Measurements from ENCODE around the gene G6PC3.

Gene G6PC3

DNA sequence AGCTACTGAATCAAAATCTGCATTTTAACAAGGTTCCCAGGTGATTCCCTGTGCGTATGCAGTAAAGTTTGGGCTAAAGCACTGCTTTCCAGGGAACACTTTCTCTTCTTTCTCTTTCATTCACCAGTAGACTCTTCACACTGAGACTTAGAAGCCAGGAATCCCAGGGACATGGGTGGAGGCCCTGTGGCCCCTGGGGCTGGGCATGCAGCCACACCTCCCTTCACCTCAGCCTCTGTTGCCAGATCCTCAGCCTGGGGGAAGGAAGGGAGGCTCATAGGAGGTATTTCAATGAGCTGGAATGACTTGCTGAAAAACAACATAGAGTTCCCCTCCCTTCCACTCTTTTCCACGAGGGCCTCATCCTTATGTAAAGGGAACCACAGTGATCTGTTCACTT is 1.2 kb downstream of the G6PC3 start:
- TF ChIP-seq GATA2 (IDR thresholded peaks at IDR 0.05; ENCODE audit: low read depth, low read length) = no peak
- TF ChIP-seq GATA3 (IDR thresholded peaks at IDR 0.05; ENCODE audit: low read depth, low read length) = no peak

DNA sequence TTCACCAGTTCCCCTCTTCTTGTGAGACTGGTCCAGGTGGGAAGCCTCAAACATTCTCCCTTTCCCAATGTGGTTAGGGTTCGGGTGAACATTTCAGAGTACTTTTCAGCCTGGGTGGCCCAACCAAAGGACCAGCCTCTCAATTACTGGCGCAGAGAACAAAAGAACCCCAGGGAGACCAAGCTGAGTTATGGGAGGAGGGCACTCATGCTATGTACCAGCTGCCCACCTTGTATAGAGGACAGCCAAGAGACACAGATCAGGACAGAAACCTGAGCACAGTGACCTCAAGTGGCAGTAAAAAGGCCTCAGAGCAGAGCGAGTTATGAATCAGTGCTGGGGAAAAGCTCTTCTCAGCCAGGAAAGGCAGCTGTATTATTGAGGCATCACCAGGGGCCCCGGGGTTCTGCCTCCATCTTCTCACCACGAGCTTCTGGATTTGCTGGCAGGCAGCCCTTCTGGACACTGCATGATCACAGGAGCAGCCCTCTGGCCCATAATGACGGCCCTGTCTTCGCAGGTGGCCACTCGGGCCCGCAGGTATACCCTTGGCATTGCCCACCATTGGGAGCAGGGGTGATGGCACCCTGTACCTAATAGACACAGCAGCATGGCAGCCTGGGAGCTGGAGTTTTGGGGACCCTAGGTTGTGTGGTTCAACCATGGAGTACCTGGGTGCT is 3.8 kb downstream of the G6PC3 start:
- TF ChIP-seq GATA2 (IDR thresholded peaks at IDR 0.05; ENCODE audit: low read depth, low read length) = no peak
- no peak for TF ChIP-seq GATA3 (IDR thresholded peaks at IDR 0.05; ENCODE audit: low read depth, low read length)

DNA sequence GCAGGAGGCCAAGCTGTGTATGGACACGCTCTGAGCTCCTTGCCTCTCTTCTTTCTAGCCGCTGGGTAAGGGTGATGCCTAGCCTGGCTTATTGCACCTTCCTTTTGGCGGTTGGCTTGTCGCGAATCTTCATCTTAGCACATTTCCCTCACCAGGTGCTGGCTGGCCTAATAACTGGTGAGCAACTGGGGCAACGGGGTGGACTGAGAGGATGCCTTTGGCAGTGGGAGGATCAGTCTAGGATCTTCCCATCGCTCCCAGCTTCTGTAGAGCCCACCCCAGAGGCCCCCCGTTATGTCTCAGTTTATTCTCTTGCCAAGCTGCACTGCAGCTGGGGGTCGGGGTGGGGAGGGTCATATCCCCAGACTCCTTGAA is 4.4 kb downstream of the G6PC3 start:
- no peak for TF ChIP-seq GATA2 (IDR thresholded peaks at IDR 0.05; ENCODE audit: low read depth, low read length)
- no peak for TF ChIP-seq GATA3 (IDR thresholded peaks at IDR 0.05; ENCODE audit: low read depth, low read length)

DNA sequence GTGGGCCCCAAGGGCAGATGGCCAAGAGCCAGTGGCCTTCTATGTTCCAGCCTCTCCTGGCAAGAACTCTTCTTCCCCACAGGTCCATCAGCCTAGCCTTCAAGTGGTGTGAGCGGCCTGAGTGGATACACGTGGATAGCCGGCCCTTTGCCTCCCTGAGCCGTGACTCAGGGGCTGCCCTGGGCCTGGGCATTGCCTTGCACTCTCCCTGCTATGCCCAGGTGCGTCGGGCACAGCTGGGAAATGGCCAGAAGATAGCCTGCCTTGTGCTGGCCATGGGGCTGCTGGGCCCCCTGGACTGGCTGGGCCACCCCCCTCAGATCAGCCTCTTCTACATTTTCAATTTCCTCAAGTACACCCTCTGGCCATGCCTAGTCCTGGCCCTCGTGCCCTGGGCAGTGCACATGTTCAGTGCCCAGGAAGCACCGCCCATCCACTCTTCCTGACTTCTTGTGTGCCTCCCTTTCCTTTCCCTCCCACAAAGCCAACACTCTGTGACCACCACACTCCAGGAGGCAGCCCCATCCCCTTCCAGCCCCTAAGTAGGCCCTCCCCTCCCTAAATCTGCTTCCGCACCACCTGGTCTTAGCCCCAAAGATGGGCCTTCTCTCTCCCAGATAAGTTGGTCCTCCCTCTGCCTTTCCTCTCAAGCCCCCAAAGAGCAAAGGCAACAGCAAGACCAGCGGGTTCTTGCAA is 5.2 kb downstream of the G6PC3 start:
- TF ChIP-seq GATA2 (IDR thresholded peaks at IDR 0.05; ENCODE audit: low read depth, low read length) (no peak), GATA3 (IDR thresholded peaks at IDR 0.05; ENCODE audit: low read depth, low read length) (no peak)

DNA sequence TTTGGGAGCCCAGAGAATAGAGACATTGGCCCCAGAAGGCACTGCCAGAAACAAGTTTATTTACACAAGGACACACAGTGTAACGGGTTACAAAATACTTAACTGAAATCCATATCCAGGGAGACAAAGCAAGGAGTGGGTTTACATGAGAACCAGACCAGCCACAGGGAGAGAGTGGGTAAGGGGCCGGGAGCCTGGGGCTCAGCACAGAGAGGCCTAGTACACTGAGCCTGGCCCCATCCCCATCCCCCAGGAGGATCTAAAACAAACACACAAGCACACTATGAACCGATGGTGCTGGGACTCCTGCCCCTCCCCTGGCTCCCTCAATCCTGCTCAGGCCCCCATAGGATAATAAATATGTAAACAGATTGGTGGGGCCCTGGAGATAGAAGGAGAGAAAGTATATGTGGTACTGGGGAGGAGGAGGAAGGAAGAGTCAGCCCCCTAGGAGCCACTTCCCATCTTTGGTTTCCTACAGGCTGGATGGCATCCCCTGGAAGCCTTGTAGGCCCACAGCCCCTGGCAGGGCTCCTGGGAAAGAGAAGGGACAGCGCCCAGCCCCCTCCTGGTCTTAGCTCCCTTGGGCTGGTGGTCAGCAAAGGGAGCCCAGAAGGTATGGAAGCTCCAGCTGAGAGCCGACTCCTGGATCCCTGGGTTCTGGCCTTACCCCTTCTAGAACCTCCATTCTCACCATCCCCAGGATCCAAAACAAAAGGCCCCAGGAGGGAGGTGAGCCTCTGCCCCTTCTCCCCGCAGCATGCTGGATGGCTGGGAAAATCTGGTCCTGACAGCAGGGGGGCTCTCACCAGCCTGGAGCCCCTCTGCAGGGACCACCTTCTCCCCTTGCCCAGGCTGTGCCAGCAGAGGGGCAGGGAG is 6.4 kb downstream of the G6PC3 start:
- no peak for TF ChIP-seq GATA3 (IDR thresholded peaks at IDR 0.05; ENCODE audit: low read depth, low read length)
- TF ChIP-seq GATA2 (IDR thresholded peaks at IDR 0.05; ENCODE audit: low read depth, low read length) = no peak

DNA sequence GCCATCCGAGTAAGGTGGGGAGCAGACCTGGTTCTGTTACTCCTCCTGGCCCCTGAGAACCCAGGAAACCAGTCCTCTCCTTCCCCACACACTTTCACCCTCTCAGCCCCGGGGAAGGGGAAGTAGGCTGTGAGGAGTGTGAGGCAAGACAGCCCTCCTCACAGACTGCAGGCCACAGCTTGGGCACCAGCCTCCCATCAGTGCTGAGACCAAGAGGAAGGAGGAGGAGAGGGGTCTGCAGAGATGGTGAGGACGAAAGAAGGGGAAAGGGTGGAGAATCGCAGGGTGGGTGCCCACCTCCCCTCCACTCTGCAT is 7.0 kb downstream of the G6PC3 start:
- no peak for TF ChIP-seq GATA3 (IDR thresholded peaks at IDR 0.05; ENCODE audit: low read depth, low read length)
- no peak for TF ChIP-seq GATA2 (IDR thresholded peaks at IDR 0.05; ENCODE audit: low read depth, low read length)

DNA sequence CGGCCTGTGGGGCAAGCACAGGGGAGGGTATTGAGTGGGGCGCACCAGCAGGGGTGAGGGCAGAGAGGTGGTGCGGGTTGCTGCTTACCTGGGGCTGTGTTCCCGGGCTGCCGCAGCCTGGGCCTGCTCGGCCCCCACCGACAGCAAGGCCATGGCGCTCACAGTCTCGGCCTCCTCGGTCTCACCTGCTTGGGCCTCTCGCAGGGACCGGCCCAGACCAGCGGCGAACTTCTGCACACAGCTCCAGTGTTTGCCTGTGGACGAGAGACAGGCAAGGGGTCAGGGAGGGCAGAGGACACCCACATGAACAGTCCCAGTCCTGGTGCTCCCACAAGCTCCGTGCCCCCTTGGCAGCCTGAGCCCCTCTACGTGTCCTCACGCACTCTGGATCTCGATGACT is 7.9 kb downstream of the G6PC3 start:
- TF ChIP-seq GATA2 (IDR thresholded peaks at IDR 0.05; ENCODE audit: low read depth, low read length) (no peak), GATA3 (IDR thresholded peaks at IDR 0.05; ENCODE audit: low read depth, low read length) (no peak)

DNA sequence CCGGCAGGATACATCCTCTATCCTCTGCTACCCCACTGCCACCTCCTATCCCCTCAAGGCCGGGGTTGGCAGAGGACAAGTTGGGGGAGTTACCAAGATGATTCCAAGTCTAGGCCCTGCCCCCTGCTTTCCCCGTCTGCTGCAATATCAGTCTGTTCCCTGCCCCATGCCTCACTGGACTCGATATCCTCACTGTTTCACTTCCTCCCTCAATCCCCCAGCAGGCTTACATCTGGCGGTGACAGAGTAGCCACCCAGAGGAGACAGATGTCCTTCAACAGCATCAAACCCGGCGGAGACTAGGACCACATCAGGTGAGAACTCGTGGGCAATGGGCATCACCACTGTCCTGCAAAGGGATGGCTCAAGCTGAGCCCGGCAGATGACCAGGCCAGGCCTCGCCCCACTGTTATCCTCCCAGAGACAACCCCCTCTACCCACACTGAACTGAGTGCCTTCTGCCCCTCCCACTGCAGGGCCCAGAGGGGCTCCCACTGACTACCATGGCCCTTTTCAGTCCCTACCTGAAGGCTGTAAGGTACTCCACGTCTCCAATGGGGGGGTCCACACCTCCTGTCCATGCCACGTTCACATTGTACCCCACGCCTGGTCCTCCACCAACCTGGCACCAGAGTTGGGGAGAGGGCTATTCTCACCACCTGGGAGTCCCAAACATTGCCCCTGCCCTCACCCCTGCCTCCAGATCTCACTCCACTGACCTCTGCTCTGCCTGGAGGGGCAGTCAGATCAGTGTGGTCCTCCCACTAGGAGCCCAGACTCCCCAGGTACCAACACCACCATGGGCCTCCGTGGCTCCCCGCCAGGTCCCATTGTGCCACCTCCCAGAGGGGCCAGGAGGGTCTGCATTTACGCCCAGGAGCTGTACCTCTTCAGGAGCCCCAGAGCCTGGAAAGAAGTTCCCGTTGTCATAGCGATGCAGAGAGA is 9.6 kb downstream of the G6PC3 start:
- TF ChIP-seq GATA2 (IDR thresholded peaks at IDR 0.05; ENCODE audit: low read depth, low read length) = no peak
- no peak for TF ChIP-seq GATA3 (IDR thresholded peaks at IDR 0.05; ENCODE audit: low read depth, low read length)

DNA sequence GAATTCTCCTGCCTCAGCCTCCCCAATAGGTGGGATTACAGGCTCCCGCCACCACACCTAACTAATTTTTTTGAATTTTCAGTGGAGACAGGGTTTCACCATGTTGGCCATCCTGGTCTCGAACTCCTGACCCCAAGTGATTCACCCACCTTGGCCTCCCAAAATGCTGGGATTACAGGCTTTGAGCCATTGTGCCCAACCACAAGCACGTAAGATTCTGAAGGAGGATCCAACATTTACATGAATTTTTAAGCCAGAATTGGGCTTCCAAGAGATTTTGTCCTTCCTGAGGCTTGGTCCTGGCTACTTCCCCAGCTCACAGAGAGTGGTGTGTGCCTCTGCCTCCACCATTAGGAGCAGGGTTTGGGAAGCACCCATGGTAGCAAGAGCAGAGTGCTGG is 11.1 kb downstream of the G6PC3 start:
- TF ChIP-seq GATA2 (IDR thresholded peaks at IDR 0.05; ENCODE audit: low read depth, low read length) (no peak), GATA3 (IDR thresholded peaks at IDR 0.05; ENCODE audit: low read depth, low read length) (no peak)

DNA sequence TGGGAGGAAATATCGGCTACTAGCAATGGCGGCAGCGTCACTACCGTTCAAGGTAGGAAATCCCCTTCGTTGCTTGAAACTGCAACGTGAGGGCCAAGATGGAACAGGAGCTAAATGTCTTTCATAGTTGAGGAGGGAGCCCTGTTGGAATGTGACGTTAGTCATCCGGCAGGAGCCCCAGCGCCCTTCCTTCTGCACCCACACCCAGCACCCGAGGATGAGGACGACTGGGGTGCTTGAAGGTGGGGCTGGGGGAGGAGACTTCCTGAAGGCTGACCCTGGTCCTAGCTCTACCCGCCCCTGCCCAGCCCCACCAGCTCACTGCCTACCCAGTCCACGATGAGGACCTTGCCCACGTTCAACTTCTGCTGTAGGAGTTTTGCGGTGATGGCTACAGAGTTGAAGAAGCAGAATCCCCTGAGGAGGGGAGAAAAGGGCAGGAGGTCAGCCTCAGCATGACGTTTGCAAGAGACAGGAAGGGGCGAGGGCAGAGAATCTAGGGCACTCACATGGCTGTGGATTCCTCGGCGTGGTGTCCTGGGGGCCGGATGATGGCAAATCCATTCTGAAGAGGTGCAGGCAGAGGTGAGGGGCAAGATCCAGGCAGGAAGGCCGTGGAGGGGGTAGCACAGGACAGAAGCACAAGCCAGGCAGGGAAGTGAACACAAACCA is 11.9 kb downstream of the G6PC3 start:
- TF ChIP-seq GATA3 (IDR thresholded peaks at IDR 0.05; ENCODE audit: low read depth, low read length) (no peak), GATA2 (IDR thresholded peaks at IDR 0.05; ENCODE audit: low read depth, low read length) (no peak)

DNA sequence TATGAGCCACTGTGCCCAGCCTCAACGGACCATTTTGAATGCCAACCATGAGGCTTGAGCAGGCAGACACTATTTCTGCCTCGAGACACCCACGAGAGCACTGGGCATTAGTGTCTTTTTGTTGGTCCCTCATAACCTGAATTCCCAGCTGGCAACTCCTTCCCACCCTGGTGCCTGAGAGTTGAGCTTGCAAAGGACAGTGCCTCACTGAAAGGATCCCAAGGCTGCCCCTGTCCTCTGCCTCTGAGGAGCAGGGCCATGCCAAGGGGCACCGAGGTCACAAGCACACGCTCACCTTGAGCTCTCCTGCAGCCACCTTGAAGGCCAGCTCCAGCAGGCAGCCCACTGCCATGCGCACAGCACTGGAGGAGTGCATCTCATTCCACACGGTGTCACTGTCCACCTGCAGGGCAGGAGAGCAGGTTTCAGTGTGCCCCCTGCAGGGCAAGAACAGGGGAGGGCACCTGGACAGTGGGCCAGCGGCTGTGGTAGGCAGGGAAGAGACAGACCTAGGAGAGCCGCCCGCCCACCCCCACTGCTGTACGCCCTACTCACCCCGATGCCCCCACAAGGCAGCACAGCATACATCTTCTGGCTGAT is 12.8 kb downstream of the G6PC3 start:
- TF ChIP-seq GATA3 (IDR thresholded peaks at IDR 0.05; ENCODE audit: low read depth, low read length) (no peak), GATA2 (IDR thresholded peaks at IDR 0.05; ENCODE audit: low read depth, low read length) (no peak)

DNA sequence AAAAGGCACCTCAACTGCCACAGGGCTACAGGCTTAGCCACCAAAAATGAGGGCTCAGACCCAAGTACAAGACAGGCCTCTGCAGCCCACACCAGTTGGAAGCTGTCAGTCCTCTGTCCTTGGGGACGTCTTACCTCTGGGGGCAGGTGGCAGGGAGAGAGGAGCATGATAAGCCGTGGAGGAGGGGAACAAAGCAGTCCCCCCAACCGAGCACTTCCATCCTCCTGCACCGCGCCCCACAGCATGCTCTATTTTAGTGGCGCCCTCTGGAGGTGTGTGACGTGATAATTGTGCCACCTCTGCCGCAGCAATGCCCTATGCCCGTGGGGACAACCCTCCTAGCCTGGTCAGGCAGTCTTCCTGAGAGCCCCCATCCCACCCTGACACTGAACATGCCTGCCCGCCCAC is 13.6 kb downstream of the G6PC3 start:
- no peak for TF ChIP-seq GATA3 (IDR thresholded peaks at IDR 0.05; ENCODE audit: low read depth, low read length)
- no peak for TF ChIP-seq GATA2 (IDR thresholded peaks at IDR 0.05; ENCODE audit: low read depth, low read length)

DNA sequence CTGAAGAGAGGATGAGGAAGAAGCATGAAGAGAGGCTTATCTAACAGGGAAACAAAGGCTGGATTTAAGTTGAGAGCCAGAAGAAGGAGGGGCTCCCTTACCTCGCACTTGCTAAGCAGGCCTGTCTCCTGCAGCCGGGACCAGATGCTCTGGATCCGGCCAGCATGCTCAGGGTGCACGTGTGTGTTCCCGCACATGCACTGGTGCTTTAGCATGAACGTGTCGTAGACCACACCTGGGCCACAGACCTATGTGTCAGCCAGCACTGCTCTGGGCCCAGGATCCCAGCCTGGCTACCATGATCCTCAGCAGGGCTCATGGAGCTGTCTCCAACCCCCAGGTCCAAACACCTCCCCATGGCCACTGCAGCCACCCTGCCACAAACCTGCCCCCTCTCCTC is 14.4 kb downstream of the G6PC3 start:
- TF ChIP-seq GATA2 (IDR thresholded peaks at IDR 0.05; ENCODE audit: low read depth, low read length) (no peak), GATA3 (IDR thresholded peaks at IDR 0.05; ENCODE audit: low read depth, low read length) (no peak)

Data from SH-SY5Y (cell line).